ENCODE measurements around the gene NFIA.

Gene NFIA

GRCh38 chr1:61428146-61428545 lies 345.8 kb downstream of the NFIA start:
- Mint-ChIP-seq H3K4me3 (no peak overlapping the region), H3K4me1 (ENCODE audit: low read depth) (no peaks in the 10 kb centered on the region), H3K9me3 (no peaks in the 10 kb centered on the region), H3K27me3 (no peaks in the 10 kb centered on the region), H3K27ac (no peak overlapping the region), H3K36me3 (ENCODE audit: low read depth) (no peaks in the 10 kb centered on the region)

- Mint-ChIP-seq H3K4me1 (ENCODE audit: low read depth) (no peaks in the 10 kb centered on the region), H3K9me3 (no peaks in the 10 kb centered on the region), H3K36me3 (ENCODE audit: low read depth) (no peaks in the 10 kb centered on the region), H3K27ac (no peak overlapping the region), H3K27me3 (no peaks in the 10 kb centered on the region), H3K4me3 (no peak overlapping the region)
These were observed 350.4 kb downstream of the NFIA start for GRCh38 chr1:61432616-61433388.

- H3K27ac Mint-ChIP-seq = no peak overlapping the region
- no peaks in the 10 kb centered on the region for H3K27me3 Mint-ChIP-seq
- no peak overlapping the region for H3K4me3 Mint-ChIP-seq
- H3K4me1 Mint-ChIP-seq (ENCODE audit: low read depth) = no peaks in the 10 kb centered on the region
- no peaks in the 10 kb centered on the region for H3K36me3 Mint-ChIP-seq (ENCODE audit: low read depth)
- H3K9me3 Mint-ChIP-seq = no peaks in the 10 kb centered on the region
These were observed 351.3 kb downstream of the NFIA start for GRCh38 chr1:61433646-61434045.

GRCh38 chr1:61434276-61434675 lies 351.9 kb downstream of the NFIA start:
- Mint-ChIP-seq H3K27ac (no peak overlapping the region), H3K27me3 (no peaks in the 10 kb centered on the region), H3K36me3 (ENCODE audit: low read depth) (no peaks in the 10 kb centered on the region), H3K4me3 (no peak overlapping the region), H3K4me1 (ENCODE audit: low read depth) (no peaks in the 10 kb centered on the region), H3K9me3 (no peaks in the 10 kb centered on the region)

- H3K27ac Mint-ChIP-seq = no peak overlapping the region
- no peaks in the 10 kb centered on the region for H3K36me3 Mint-ChIP-seq (ENCODE audit: low read depth)
- H3K4me3 Mint-ChIP-seq = no peak overlapping the region
- H3K4me1 Mint-ChIP-seq (ENCODE audit: low read depth) = no peaks in the 10 kb centered on the region
- no peaks in the 10 kb centered on the region for H3K9me3 Mint-ChIP-seq
- H3K27me3 Mint-ChIP-seq = no peaks in the 10 kb centered on the region
These were observed 352.9 kb downstream of the NFIA start for GRCh38 chr1:61435226-61435625.

GRCh38 chr1:61436016-61436415 lies 353.7 kb downstream of the NFIA start:
- no peak overlapping the region for H3K4me3 Mint-ChIP-seq
- no peaks in the 10 kb centered on the region for H3K4me1 Mint-ChIP-seq (ENCODE audit: low read depth)
- no peaks in the 10 kb centered on the region for H3K9me3 Mint-ChIP-seq
- no peaks in the 10 kb centered on the region for H3K36me3 Mint-ChIP-seq (ENCODE audit: low read depth)
- no peak overlapping the region for H3K27ac Mint-ChIP-seq
- no peaks in the 10 kb centered on the region for H3K27me3 Mint-ChIP-seq

- H3K4me1 Mint-ChIP-seq (ENCODE audit: low read depth) = no peaks in the 10 kb centered on the region
- no peaks in the 10 kb centered on the region for H3K36me3 Mint-ChIP-seq (ENCODE audit: low read depth)
- H3K4me3 Mint-ChIP-seq = no peak overlapping the region
- no peaks in the 10 kb centered on the region for H3K27me3 Mint-ChIP-seq
- H3K27ac Mint-ChIP-seq = no peak overlapping the region
- no peaks in the 10 kb centered on the region for H3K9me3 Mint-ChIP-seq
These were observed 354.2 kb downstream of the NFIA start for GRCh38 chr1:61436491-61437120.

- Mint-ChIP-seq H3K4me3 (no peak overlapping the region), H3K36me3 (ENCODE audit: low read depth) (no peaks in the 10 kb centered on the region), H3K9me3 (no peaks in the 10 kb centered on the region), H3K27me3 (no peaks in the 10 kb centered on the region), H3K27ac (no peak overlapping the region), H3K4me1 (ENCODE audit: low read depth) (no peaks in the 10 kb centered on the region)
These were observed 356.9 kb downstream of the NFIA start for GRCh38 chr1:61439234-61439633.

GRCh38 chr1:61441723-61442262 lies 359.4 kb downstream of the NFIA start:
- Mint-ChIP-seq H3K9me3 (no peaks in the 10 kb centered on the region), H3K27ac (no peak overlapping the region), H3K4me3 (no peak overlapping the region), H3K27me3 (no peaks in the 10 kb centered on the region), H3K4me1 (ENCODE audit: low read depth) (no peaks in the 10 kb centered on the region), H3K36me3 (ENCODE audit: low read depth) (no peaks in the 10 kb centered on the region)

GRCh38 chr1:61442544-61442943 lies 360.2 kb downstream of the NFIA start:
- Mint-ChIP-seq H3K9me3 (no peaks in the 10 kb centered on the region), H3K36me3 (ENCODE audit: low read depth) (no peaks in the 10 kb centered on the region), H3K27ac (no peak overlapping the region), H3K4me1 (ENCODE audit: low read depth) (no peaks in the 10 kb centered on the region), H3K4me3 (no peak overlapping the region), H3K27me3 (no peaks in the 10 kb centered on the region)

GRCh38 chr1:61444288-61444687 lies 361.9 kb downstream of the NFIA start:
- no peaks in the 10 kb centered on the region for H3K27me3 Mint-ChIP-seq
- H3K4me3 Mint-ChIP-seq = no peak overlapping the region
- H3K27ac Mint-ChIP-seq = no peak overlapping the region
- no peaks in the 10 kb centered on the region for H3K9me3 Mint-ChIP-seq
- H3K4me1 Mint-ChIP-seq (ENCODE audit: low read depth) = no peaks in the 10 kb centered on the region
- no peaks in the 10 kb centered on the region for H3K36me3 Mint-ChIP-seq (ENCODE audit: low read depth)

GRCh38 chr1:61445269-61445825 lies 363.0 kb downstream of the NFIA start:
- Mint-ChIP-seq H3K4me3 (no peak overlapping the region), H3K27me3 (no peaks in the 10 kb centered on the region), H3K4me1 (ENCODE audit: low read depth) (no peaks in the 10 kb centered on the region), H3K36me3 (ENCODE audit: low read depth) (no peaks in the 10 kb centered on the region), H3K9me3 (no peaks in the 10 kb centered on the region), H3K27ac (no peak overlapping the region)

GRCh38 chr1:61446531-61446991 lies 364.2 kb downstream of the NFIA start:
- Mint-ChIP-seq H3K4me1 (ENCODE audit: low read depth) (no peaks in the 10 kb centered on the region), H3K4me3 (no peak overlapping the region), H3K36me3 (ENCODE audit: low read depth) (no peaks in the 10 kb centered on the region)

GRCh38 chr1:61447106-61447967 lies 365.0 kb downstream of the NFIA start:
- no peaks in the 10 kb centered on the region for H3K27me3 Mint-ChIP-seq
- no peak overlapping the region for H3K27ac Mint-ChIP-seq
- no peaks in the 10 kb centered on the region for H3K36me3 Mint-ChIP-seq (ENCODE audit: low read depth)
- no peaks in the 10 kb centered on the region for H3K4me1 Mint-ChIP-seq (ENCODE audit: low read depth)
- H3K4me3 Mint-ChIP-seq = no peak overlapping the region
- no peaks in the 10 kb centered on the region for H3K9me3 Mint-ChIP-seq

More at GRCh38 chr1:61446531-61446991, 364.2 kb downstream of the NFIA start:
- Mint-ChIP-seq H3K27me3 (no peaks in the 10 kb centered on the region), H3K9me3 (no peaks in the 10 kb centered on the region), H3K27ac (no peak overlapping the region)

All from stimulated activated naive CD8-positive, alpha-beta T cell treated with anti-CD3 and anti-CD28 coated beads, Interleukin-15, Interleukin-2, amounts not matched to agents 100 ng/mL and 50 ng/mL, for 24 hours (primary cell).